SK-N-SH treated with all-trans-retinoic acid at 6 μM for 48 hours (cell line): ENCODE data around the gene POLG2.

Experiments used
- ATAC-seq: fragments of 200-7000 bp; cut with Tn5 transposase; 3 replicates; pipeline ENCODE4 v1.9.1; 2020; ENCODE audit warnings: mild to moderate bottlenecking, moderate library complexity
- ARNTL ChIP-seq: fragments of 450-650 bp; formaldehyde crosslinking; IDR thresholded peaks from 2 replicates; pipeline ENCODE4 v1.5.0; 2020; ENCODE audit warnings: low read depth, mild to moderate bottlenecking, moderate library complexity, borderline replicate concordance
- BACH2 ChIP-seq: fragments of 250-450 bp; sonication (Bioruptor Pico); IDR thresholded peaks from 2 replicates; pipeline ENCODE4 v1.9.0; 2021; ENCODE audit warnings: mild to moderate bottlenecking, borderline replicate concordance
- CREB5 ChIP-seq: fragments of 250-450 bp; sonication (Bioruptor Pico); IDR thresholded peaks from 2 replicates; pipeline ENCODE4 v1.5.1; 2020; ENCODE audit warnings: low read depth, mild to moderate bottlenecking, moderate library complexity
- CSRNP3 ChIP-seq: fragments of 250-450 bp; sonication (Bioruptor Pico); IDR thresholded peaks from 2 replicates; pipeline ENCODE4 v1.5.1; 2021; ENCODE audit warnings: mild to moderate bottlenecking, moderate library complexity
- ESRRG ChIP-seq: fragments of 250-450 bp; sonication (Bioruptor Pico); IDR thresholded peaks from 2 replicates; pipeline ENCODE4 v1.6.1; 2021; ENCODE audit warnings: mild to moderate bottlenecking
- GLIS3 ChIP-seq: fragments of 250-450 bp; sonication (Bioruptor Pico); IDR thresholded peaks from 2 replicates; pipeline ENCODE4 v1.5.0; 2020; ENCODE audit warnings: mild to moderate bottlenecking, moderate library complexity
- OSR1 ChIP-seq: fragments of 250-450 bp; sonication (Bioruptor Pico); IDR thresholded peaks from 2 replicates; pipeline ENCODE4 v1.8.0; 2022; ENCODE audit warnings: moderate library complexity, mild to moderate bottlenecking, inconsistent platforms
- PATZ1 ChIP-seq: fragments of 250-450 bp; sonication (Bioruptor Pico); IDR thresholded peaks from 2 replicates; pipeline ENCODE4 v1.8.0; 2020; ENCODE audit warnings: mild to moderate bottlenecking, moderate library complexity, borderline replicate concordance
- POU6F1 ChIP-seq: fragments of 250-450 bp; sonication (Bioruptor Pico); IDR thresholded peaks from 2 replicates; pipeline ENCODE4 v1.8.0; 2021; ENCODE audit warnings: low read depth, mild to moderate bottlenecking, moderate library complexity, borderline replicate concordance
- PPARA ChIP-seq: fragments of 250-450 bp; sonication (Bioruptor Pico); IDR thresholded peaks from 2 replicates; pipeline ENCODE4 v1.5.0; 2020; ENCODE audit warnings: mild to moderate bottlenecking, borderline replicate concordance
- RARB ChIP-seq: fragments of 250-450 bp; sonication (Bioruptor Pico); IDR thresholded peaks from 2 replicates; pipeline ENCODE4 v1.8.0; 2021; ENCODE audit warnings: mild to moderate bottlenecking, moderate library complexity
- SNAI2 ChIP-seq: fragments of 250-450 bp; sonication (Bioruptor Pico); IDR thresholded peaks from 2 replicates; pipeline ENCODE4 v1.5.0; 2020; ENCODE audit warnings: mild to moderate bottlenecking, moderate library complexity
- TCF4 ChIP-seq: fragments of 250-450 bp; sonication (Bioruptor Pico); IDR thresholded peaks from 2 replicates; pipeline ENCODE4 v1.8.0; 2021; ENCODE audit warnings: mild to moderate bottlenecking, moderate library complexity, borderline replicate concordance
- TOX ChIP-seq: fragments of 250-450 bp; sonication (Bioruptor Pico); IDR thresholded peaks from 2 replicates; pipeline ENCODE4 v1.8.0; 2021; ENCODE audit warnings: mild to moderate bottlenecking, moderate library complexity, borderline replicate concordance
- ZC3H10 ChIP-seq: fragments of 250-450 bp; sonication (Bioruptor Pico); IDR thresholded peaks from 2 replicates; pipeline ENCODE4 v1.5.1; 2021; ENCODE audit warnings: mild to moderate bottlenecking, moderate library complexity
- ZFP3 ChIP-seq: fragments of 250-450 bp; sonication (Bioruptor Pico); IDR thresholded peaks from 2 replicates; pipeline ENCODE4 v1.5.0; 2020; ENCODE audit warnings: mild to moderate bottlenecking, moderate library complexity
- ZFP30 ChIP-seq: fragments of 450-650 bp; formaldehyde crosslinking; IDR thresholded peaks from 2 replicates; pipeline ENCODE4 v1.5.0; 2022; ENCODE audit warnings: mild to moderate bottlenecking, moderate library complexity
- ZNF565 ChIP-seq: fragments of 450-650 bp; formaldehyde crosslinking; conservative IDR thresholded peaks from 2 replicates; pipeline ENCODE4 v1.5.0; 2020; ENCODE audit warnings: low read depth, mild to moderate bottlenecking, moderate library complexity
- ZNF8 ChIP-seq: fragments of 450-650 bp; formaldehyde crosslinking; IDR thresholded peaks from 2 replicates; pipeline ENCODE4 v1.5.0; 2020; ENCODE audit warnings: mild to moderate bottlenecking, moderate library complexity

The POLG2 gene

GRCh38 chr17:64506576-64507412, 9.9 kb upstream of the POLG2 start, which contains the start of gene CEP95:
CEP95 (plus strand) TSS chr17:64506977; CDS start chr17:64507098, 121 bp downstream.
- ATAC-seq: peak; percentile 73
- TF ChIP-seq ARNTL (CRISPR knock-in tag) (peak; percentile 81; the same call in 1 of the 2 replicates), CREB5 (CRISPR knock-in tag) (no peak), ZFP30 (CRISPR knock-in tag) (no peak), TOX (CRISPR knock-in tag) (0 out of 2 replicates have a peak, but pooled peaks have one; percentile 8), POU6F1 (CRISPR knock-in tag) (peak; percentile 88; the same call in 1 of the 2 replicates), ZC3H10 (CRISPR knock-in tag) (0 out of 2 replicates have a peak, but pooled peaks have one; percentile 28), PPARA (CRISPR knock-in tag) (no peak), TCF4 (CRISPR knock-in tag) (0 out of 2 replicates have a peak, but pooled peaks have one; percentile 13), ZFP3 (CRISPR knock-in tag) (peak; percentile 98)

GRCh38 chr17:64506201-64506575, 9.3 kb upstream of the POLG2 start, which contains the start of gene DDX5:
DDX5 (minus strand) TSS chr17:64506289; CDS start chr17:64506119, 170 bp downstream.
- peak; percentile 65 for ATAC-seq
- TF ChIP-seq RARB (CRISPR knock-in tag): peak; percentile 67; the same call in 1 of the 2 replicates
- TF ChIP-seq POU6F1 (CRISPR knock-in tag): 0 out of 2 replicates have a peak, but pooled peaks have one; percentile 16
- TF ChIP-seq CREB5 (CRISPR knock-in tag): peak; percentile 11; the same call in 1 of the 2 replicates
- 0 out of 2 replicates have a peak, but pooled peaks have one; percentile 17 for TF ChIP-seq PATZ1 (CRISPR knock-in tag)
- no peak for TF ChIP-seq ZNF8 (CRISPR knock-in tag)
- no peak for TF ChIP-seq ARNTL (CRISPR knock-in tag)
- 0 out of 2 replicates have a peak, but pooled peaks have one; percentile 9 for TF ChIP-seq ZC3H10 (CRISPR knock-in tag)

- peak; percentile 68 for ATAC-seq
- peak; percentile 95 for TF ChIP-seq ESRRG (CRISPR knock-in tag)
- TF ChIP-seq OSR1 (CRISPR knock-in tag): no peak
- 0 out of 2 replicates have a peak, but pooled peaks have one; percentile 77 for TF ChIP-seq ZNF565
- TF ChIP-seq SNAI2 (CRISPR knock-in tag): peak; percentile 74; the same call in 1 of the 2 replicates
- TF ChIP-seq ZFP30 (CRISPR knock-in tag): no peak; the same call in 1 of the 2 replicates
- no peak for TF ChIP-seq ARNTL (CRISPR knock-in tag)
- no peak; the same call in 1 of the 2 replicates for TF ChIP-seq TCF4 (CRISPR knock-in tag)
- TF ChIP-seq BACH2: no peak
- peak; percentile 97 for TF ChIP-seq GLIS3 (CRISPR knock-in tag)
- peak; percentile 59; the same call in 1 of the 2 replicates for TF ChIP-seq CREB5 (CRISPR knock-in tag)
- TF ChIP-seq POU6F1 (CRISPR knock-in tag): peak; percentile 80
- TF ChIP-seq CSRNP3 (CRISPR knock-in tag): peak; percentile 80
Measured at GRCh38 chr17:64505340-64506200, 8.7 kb upstream of the POLG2 start.
